ENCODE measurements around the gene VMO1.

VMO1 gene

DNA sequence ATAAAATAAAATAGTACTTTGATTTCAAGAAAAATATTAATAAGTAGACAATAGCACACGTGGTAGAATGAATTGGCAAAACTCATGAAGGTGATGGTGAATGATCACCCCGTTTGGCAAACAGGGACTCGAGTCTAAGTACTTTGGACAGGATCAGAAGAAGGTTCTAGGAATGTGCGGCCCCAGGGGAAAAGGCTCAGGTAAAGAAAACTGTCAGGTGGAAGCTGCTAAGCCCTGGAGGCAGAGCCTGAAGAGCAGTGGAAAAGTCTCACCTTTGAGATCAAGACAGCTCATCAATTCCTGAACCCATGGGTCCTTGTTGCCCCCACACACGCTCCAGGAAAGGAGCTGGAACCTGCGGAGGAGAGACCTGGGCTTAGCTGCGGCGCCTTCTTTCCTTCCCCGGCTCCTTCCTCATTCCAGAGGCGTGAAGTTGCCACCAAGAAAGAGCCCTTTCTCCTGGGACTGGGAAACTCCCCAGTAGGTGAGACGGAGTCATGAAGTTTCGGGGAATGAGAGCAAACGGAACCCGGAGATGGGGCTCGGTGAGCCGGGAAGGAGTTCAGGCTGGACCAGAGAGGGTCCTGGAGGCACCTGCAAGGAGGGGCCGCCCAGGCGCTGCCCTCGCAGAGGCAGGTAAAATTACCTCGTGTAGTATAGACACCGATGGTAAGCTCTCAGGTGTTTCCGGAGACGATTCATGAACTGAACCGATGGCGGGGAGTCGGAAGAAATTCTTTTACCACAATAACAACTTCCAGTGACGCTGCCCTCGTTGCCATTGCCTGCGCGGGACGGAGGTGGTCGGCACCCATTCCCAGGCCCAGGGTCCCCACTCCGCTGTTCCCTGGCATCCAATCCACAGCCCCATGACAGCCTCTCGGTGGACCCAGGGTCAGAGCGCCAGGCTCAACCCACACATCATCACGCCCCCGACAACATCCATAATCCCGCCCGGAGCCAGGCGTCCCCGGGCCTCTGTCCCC lies 47.7 kb downstream of the VMO1 start:
- TF ChIP-seq, protein P1, sequence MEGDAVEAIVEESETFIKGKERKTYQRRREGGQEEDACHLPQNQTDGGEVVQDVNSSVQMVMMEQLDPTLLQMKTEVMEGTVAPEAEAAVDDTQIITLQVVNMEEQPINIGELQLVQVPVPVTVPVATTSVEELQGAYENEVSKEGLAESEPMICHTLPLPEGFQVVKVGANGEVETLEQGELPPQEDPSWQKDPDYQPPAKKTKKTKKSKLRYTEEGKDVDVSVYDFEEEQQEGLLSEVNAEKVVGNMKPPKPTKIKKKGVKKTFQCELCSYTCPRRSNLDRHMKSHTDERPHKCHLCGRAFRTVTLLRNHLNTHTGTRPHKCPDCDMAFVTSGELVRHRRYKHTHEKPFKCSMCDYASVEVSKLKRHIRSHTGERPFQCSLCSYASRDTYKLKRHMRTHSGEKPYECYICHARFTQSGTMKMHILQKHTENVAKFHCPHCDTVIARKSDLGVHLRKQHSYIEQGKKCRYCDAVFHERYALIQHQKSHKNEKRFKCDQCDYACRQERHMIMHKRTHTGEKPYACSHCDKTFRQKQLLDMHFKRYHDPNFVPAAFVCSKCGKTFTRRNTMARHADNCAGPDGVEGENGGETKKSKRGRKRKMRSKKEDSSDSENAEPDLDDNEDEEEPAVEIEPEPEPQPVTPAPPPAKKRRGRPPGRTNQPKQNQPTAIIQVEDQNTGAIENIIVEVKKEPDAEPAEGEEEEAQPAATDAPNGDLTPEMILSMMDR (IDR thresholded peaks at IDR 0.05; ENCODE audit: borderline replicate concordance, control extremely low read depth, extremely low read depth, insufficient read depth, missing control alignments): no peak
- in situ Hi-C loops (cut with MboI; ENCODE audit: low sequenced_read_pairs, unreplicated experiment): no loop called here
- DNase-seq (ENCODE audit: low spot score): no peak

DNA sequence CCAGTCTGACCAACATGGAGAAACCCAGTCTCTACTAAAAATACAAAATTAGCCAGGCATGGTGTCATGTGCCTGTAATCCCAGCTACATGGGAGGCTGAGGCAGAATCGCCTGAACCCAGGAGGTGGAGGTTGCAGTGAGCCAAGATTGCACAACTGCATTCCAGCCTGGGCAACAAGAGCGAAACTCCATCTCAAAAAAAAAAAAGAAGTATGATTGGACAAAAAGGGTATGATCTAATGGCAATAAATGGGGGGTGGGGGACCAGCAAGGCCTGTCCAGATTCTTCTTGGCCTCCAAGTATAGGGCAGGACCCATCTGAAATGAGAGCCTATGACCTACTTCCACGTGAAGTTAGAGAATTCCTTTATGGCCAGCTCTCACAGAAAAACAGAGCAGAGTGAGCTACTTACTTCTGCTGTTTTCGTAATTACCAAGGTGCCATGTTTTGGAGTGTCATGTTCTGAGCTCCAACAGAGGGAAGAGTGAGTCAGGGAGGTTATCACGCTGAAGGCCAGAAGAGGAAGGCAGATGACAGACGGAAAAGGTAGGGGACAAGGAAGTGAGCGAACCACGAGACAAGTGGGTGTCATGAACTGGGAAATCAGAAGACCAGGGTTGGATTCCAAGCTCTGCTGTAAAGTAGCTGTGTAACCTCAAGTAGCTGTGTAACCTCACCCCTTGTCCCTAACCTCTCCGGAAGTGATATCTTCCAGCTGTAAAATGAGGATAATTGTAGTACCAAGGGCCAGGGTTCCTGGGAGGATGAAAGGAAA lies 50.1 kb downstream of the VMO1 start:
- TF ChIP-seq, protein P1 (IDR thresholded peaks at IDR 0.05; ENCODE audit: borderline replicate concordance, control extremely low read depth, extremely low read depth, insufficient read depth, missing control alignments): no peak
- in situ Hi-C loops (cut with MboI; ENCODE audit: low sequenced_read_pairs, unreplicated experiment): no loop called here
- DNase-seq (ENCODE audit: low spot score): no peak
